Kidney tubule cell (primary cell): ENCODE data around the gene L3MBTL1.

ENCODE experiments used
- DNase-seq: peaks from one replicate; pipeline ENCODE4 v3.0.0-alpha.2; 2018; ENCODE audit warnings: low spot score

Gene L3MBTL1

DNA sequence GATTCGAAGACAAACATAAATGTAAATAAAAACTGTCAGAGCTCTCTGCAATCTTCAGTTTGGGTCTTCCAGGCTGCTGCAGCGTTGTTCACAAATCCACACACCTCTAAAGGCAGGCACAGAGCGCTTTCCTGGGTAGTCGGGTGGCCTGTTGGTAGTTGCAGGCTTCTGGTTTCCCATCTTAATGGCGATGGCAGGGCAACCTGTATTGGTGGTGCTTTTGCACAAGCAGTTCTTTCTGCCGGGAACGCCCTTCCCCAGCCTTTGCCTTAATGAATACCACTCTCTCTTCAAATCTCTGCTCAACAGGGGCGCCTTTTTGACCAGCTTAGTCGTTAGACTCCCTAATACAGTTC, 82.5 kb downstream of the L3MBTL1 start:
- DNase-seq = no peak

DNA sequence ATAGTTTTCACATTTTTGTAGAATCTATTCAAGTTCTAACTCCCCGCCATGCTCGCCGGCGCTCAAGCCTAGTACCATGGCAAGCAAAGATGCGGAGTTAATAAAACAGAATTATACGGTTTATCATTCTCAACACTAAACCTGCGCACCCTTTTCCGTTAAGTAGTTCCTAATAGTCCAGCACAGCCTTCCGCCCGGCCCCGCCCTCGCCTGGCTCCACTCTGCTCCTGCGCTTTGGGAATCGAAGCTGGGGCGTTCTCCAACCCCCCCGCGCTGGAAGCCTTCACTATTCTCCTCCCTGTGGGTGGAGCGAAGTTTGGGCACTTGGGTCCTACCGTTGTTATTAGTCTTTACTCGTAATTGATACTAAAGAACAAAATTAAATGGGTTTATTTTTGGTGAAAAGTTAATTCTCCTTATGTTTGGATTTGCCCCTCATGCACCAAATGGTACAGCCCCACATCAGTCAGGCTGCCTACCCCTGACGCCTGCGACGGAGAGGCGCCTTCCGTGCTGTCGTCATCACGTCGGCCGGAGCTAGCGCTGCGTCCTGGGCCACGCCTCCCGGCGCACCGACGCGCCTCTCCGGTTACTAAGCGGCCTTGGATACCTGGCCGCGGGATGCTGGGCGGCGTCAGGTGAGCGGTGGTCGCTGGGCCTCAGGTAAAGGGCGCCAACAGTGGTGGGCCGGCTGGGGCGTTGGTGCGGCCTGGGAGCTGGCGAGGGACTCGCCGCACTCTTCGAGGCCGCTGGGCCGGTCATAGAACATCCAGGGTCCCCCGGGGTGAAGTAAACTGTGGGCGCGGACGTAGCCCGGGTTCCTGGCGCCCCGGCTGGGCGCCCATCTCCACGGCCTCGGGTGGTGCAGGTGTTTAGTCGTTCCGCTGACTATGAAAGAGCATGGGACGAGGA, 83.2 kb downstream of the L3MBTL1 start, which contains the start of gene IFT52:
Gene IFT52 (plus strand): TSS at position 546 of the 912 bp plus-strand sequence. CDS start 3,762 bp downstream, outside the sequence.
- peak; percentile 94 for DNase-seq
